Dedifferentiated amniotic fluid mesenchymal stem cell (primary cell): Measurements from ENCODE around the gene MYH10.

Experiments used
- DNase-seq: peaks from one replicate; pipeline ENCODE4 v3.0.0-alpha.2; 2016; ENCODE audit errors: extremely low spot score

The MYH10 gene

GRCh38 chr17:8473451-8474192 is 156.9 kb downstream of the MYH10 start:
- DNase-seq = no peak

DNA sequence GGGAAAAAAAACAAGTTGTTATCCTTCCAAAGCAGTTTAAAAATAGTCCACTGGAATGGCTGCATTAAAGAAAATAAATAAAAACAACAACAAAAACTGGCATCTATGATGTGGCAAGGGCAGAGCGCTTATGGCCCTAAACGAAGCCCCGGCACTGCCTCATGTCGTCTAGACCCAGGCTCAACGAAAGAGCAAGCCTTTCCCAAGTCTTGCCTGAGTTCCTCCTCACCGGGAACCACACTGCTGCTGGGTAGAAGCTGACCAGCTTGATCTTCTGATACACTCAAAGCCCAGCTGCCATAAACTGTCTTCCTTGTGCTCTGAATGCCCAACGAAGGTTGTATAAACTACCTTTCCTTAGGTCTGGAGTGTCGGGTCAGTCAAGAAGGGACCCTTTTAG is 157.9 kb downstream of the MYH10 start:
- DNase-seq = no peak

- DNase-seq = no peak
These were observed 160.0 kb downstream of the MYH10 start for GRCh38 chr17:8470447-8471047.

DNA sequence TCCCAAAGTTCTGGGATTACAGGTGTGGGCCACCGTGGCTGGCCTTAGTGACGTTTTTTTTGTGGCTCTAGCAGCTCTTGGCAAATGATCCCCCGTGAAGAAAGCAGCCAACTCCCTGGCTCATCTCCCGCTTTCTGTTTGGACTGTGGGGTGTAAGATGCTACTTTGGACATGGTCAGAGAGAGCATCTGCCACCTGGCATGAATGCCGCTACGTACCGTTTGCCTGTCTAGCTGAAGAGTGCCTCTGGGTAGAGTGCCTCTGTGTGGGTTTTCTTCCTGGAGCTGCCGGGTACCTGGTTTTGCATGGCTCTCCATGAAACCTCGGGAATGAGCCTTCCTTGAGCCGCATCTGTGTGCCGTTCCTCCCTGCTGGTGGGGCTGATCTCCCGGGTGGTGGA is 160.6 kb downstream of the MYH10 start:
- no peak for DNase-seq

DNA sequence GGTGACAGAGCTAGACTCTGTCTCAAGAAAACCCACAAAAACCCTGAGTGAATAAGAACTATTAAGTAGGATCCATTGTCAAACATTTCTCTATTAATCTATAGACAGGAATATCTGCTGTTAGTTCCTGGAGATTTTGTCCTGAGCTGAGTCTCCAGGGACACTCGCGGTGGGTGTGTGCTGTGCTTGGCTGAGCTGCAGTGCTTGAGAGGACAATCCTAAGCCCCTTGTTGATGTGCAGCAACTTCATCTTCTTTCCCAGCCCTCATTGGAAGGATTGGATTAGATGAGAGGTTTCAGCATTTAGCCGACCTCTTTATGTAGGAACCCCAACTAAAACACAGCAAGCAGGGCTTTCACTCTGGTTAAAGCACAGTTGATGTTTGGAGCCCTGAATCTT is 161.5 kb downstream of the MYH10 start:
- DNase-seq = no peak

DNA sequence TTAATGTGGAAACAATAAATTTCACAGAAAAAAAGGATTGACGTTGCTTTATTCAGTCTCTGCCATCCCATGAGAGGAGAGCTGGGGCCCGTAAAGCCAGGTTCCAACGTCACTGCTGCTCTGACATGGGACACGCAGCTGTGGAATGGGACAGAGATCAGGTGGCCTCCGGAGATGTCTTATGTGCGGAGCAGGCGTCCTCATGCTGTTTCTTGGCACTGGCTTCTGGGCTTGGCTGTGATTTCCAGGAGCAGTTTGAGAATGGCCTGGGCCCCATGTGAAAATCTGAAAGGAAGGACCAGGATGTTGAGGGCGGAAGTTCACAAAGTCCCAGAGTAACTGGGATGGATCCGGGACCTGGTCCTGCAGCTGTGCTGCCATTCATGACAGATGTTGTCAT is 162.4 kb downstream of the MYH10 start:
- no peak for DNase-seq

- no peak for DNase-seq
These were observed 163.0 kb downstream of the MYH10 start for GRCh38 chr17:8467527-8467926.

- DNase-seq = no peak
These were observed 163.7 kb downstream of the MYH10 start for GRCh38 chr17:8466873-8467272.

DNA sequence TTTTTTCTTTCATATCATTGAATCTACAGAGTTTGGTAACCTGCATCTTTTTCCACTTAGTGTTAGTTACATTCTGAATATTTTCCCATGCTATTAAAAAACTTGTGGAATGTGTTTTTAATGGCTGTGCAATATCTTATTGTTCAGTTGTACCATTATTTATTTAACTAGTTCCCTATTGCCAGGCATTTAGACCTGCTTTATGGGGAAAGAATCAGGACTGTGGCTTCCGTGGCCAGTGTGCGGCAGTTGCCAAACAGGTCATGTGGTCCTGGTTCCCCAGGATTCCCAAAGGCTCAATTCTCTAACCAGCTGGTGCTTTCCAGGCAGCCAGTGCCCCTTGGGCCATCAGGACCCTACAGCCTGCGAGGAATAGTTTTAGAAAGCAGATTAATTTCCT is 164.1 kb downstream of the MYH10 start:
- DNase-seq = no peak

- no peak for DNase-seq
These were observed 164.8 kb downstream of the MYH10 start for GRCh38 chr17:8465759-8466158.

DNA sequence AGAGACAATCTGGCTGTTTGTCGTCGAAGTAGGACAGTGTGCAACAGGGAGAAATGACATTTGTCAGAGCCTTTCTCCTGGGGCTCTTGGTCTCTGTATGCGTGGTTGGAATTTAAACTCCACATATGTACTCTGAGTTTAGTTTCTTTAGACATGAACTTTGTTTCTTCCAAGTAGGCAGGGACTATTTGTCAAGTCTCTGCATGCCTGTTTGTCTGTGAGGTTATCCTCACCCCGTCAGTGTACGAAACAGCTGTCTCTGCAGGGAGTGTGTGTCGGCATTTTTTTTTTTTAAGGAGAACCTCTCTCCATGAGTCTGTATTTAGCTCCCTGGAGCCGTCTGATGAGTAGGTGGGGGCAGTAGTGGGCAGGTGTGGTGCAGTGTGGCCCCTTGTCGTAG is 165.2 kb downstream of the MYH10 start:
- DNase-seq = no peak

DNA sequence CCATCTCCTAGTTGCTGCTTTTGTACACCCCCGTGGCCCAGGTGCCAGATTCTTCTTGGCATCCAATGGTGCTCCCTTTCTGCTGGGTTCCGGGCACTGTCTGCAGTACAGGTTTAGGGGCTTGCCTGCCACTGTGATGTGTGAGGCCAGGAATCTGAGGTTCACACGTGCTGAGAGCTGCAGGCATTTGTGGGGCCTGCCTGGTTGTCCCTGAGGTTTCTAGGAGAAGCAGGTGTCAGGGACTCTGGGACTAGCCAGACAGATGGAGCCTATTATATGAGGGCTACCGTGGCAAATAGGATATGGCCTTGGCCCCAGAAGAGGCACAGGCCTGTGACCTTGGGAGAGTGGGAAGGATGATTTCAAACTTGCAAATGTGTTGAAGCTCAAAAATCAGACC is 165.6 kb downstream of the MYH10 start:
- DNase-seq = no peak

GRCh38 chr17:8463099-8463498 is 167.4 kb downstream of the MYH10 start:
- DNase-seq = no peak

GRCh38 chr17:8462564-8462963 is 168.0 kb downstream of the MYH10 start:
- no peak for DNase-seq

DNA sequence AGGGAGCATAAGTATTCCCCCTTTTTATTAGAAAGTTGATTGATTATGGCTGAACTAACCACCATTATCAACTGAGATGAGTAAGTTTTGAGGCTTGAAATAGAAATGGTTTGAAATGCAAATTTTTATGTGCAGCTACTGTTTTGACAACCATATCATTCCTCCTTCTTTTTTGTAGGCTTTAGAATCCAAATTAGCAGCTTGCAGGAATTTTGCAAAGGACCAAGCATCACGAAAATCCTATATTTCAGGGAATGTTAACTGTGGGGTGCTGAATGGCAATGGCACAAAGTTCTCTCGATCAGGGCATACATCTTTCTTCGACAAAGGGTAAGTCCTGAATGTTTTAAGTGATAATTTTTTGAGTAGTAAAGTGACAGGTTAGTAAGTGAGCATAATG is 170.7 kb downstream of the MYH10 start:
- DNase-seq = no peak

- no peak for DNase-seq
These were observed 171.4 kb downstream of the MYH10 start for GRCh38 chr17:8459107-8459506.

GRCh38 chr17:8458128-8458527 is 172.4 kb downstream of the MYH10 start:
- no peak for DNase-seq

DNA sequence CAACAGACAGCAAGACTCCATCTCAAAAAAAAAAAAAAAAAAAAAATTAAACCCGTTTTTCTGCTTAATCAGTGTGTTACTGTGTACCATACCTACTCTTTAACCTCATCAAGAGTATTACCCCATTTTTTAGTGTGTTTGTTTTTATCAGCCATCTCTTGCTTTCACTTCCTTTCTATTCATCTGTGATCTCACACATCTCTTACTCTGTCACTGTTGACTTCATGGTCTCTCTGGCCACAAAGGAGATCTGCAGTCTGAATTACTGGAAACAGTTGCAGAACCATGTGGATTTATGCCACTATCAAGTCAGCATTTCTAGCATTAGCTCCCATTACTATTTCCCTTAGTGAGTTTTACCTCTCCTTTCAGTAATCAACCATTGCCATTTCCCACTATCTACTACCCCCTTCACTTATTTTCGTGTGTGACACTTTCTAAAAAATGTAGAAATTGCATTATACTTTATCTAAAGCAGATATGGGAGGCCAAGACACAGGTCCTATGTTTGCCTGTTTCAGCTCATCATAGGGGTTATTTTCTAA is 174.8 kb downstream of the MYH10 start:
- DNase-seq = no peak

DNA sequence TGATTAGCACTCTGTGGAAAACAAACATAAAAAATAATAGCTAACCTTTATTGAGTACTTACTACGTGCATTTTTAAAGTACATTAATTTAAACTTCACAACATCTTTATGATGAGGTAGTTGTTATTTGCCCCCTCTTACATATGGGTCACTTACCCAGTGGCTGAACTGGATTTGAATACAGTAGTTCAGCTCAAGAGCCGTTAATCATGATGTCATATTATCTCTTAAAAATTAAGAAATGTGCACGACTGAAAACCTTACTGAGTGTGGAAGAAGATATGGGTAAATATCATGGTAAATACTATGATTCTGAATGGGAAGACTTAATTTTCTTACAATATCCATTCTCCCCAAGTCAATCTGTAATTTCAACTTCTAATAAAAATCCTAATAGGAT is 177.2 kb downstream of the MYH10 start:
- no peak for DNase-seq

- no peak for DNase-seq
These were observed 178.5 kb downstream of the MYH10 start for GRCh38 chr17:8451933-8452614.

GRCh38 chr17:8448310-8448709 is 182.2 kb downstream of the MYH10 start:
- DNase-seq = no peak

DNA sequence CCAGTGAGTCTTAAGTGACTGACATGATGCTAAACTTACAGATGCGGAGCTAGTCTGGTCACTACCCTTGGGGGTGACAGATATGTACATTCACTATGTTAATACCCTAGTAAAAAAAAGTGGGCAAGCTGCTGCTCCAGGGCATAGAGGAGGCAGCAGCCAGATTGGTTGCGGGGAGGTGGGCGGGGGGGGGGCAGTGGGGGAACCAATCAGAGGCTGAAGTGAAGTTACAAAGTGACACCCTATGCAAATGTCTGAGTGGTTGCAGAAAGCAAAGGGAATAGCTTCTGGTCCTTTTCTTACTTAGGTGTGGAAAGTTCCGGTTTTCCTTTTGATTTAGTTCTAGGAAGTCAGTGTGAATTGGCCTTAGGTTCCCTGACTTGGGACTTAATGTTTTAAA is 182.7 kb downstream of the MYH10 start:
- no peak for DNase-seq

DNA sequence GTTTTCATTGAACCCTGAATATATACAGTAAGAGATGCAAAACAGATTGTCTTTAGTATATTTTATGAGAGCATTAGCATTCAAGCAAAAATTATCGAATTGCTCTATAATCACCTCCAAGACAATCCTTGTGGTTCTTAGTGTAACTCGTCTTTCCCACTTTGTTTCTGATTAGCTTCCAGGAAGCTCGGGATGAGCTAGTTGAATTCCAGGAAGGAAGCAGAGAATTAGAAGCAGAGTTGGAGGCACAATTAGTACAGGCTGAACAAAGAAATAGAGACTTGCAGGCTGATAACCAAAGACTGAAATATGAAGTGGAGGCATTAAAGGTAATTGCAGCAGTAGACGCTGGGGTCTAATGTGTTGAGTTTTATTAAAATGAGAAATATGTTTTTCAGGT is 185.0 kb downstream of the MYH10 start:
- no peak for DNase-seq
